Measurements from ENCODE around the gene CACNA1D.

The CACNA1D gene

GRCh38 chr3:53703630-53704362 lies 209.4 kb downstream of the CACNA1D start:
- TF ChIP-seq CTCF (conservative IDR thresholded peaks at IDR 0.05; ENCODE audit: low read depth, low read length) = no peak
- H3K4me3 ChIP-seq (ENCODE audit: low read length) = no peak overlapping the region
- DNase-seq (ENCODE audit: low read depth) = no peak

DNA sequence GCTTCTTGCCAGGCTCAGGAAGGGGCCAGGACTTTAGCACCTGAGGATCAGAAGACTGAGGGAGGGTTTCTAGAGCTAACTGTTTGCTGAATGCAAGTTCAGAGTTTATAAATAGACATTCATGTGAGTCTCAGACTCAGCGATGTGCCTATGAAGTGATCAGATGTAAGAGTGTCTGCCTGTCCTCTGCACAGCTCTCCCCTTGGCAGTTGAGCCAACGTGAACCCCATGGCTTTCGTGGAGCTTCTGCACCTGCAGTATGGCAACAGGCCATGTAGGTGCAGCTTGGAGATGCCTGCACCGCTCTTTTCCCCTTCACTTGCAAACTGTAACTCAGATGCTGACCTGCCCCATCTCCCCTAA lies 209.9 kb downstream of the CACNA1D start:
- DNase-seq (ENCODE audit: low read depth) = no peak
- H3K4me3 ChIP-seq (ENCODE audit: low read length) = no peak overlapping the region

DNA sequence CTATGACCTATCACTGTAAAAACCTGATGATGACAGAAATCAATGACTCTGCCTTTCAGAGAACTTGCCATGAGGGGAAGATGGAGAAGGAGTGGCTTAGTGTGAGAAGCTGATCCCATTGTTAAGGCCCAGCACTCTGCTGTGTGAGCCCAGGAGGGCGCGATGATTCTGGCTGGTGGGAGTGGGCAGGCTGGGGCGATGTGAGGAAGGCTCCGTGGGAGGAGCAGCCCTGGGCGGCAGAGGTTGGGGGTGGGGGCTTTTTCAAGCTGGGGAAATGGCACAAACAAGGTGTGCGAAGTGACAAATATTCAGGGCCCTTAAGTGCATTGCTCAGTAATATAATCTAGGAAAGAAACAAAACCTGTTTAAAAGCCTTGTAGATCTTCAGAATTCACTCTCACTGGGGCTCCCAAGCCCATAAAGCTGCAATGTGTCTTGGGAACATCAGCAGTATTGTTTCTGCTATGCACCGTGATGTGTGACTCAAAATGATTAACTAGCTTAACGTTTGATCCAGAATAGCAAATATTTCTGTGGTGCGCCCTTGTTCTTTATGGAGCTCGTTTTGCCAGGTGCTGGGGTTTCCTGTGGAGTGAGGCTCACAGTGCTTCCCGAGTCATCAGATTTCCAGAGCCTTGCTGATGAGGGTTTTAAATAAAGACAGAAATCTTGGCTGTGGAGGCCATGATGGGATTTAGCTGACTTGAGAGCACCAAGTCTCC lies 210.8 kb downstream of the CACNA1D start:
- no peak overlapping the region for H3K4me3 ChIP-seq (ENCODE audit: low read length)
- no peak for DNase-seq (ENCODE audit: low read depth)
- no peak for TF ChIP-seq CTCF (conservative IDR thresholded peaks at IDR 0.05; ENCODE audit: low read depth, low read length)

More for the DNA sequence above, 209.9 kb downstream of the CACNA1D start:
- no peak for TF ChIP-seq CTCF (conservative IDR thresholded peaks at IDR 0.05; ENCODE audit: low read depth, low read length)

- no peak for TF ChIP-seq CTCF (conservative IDR thresholded peaks at IDR 0.05; ENCODE audit: low read depth, low read length)
- DNase-seq (ENCODE audit: low read depth) = no peak
- no peak overlapping the region for H3K4me3 ChIP-seq (ENCODE audit: low read length)
Measured at GRCh38 chr3:53705774-53706173, 211.4 kb downstream of the CACNA1D start.

GRCh38 chr3:53707222-53707621 lies 212.8 kb downstream of the CACNA1D start:
- TF ChIP-seq CTCF (conservative IDR thresholded peaks at IDR 0.05; ENCODE audit: low read depth, low read length) = no peak
- no peak for DNase-seq (ENCODE audit: low read depth)
- H3K4me3 ChIP-seq (ENCODE audit: low read length) = no peak overlapping the region

DNA sequence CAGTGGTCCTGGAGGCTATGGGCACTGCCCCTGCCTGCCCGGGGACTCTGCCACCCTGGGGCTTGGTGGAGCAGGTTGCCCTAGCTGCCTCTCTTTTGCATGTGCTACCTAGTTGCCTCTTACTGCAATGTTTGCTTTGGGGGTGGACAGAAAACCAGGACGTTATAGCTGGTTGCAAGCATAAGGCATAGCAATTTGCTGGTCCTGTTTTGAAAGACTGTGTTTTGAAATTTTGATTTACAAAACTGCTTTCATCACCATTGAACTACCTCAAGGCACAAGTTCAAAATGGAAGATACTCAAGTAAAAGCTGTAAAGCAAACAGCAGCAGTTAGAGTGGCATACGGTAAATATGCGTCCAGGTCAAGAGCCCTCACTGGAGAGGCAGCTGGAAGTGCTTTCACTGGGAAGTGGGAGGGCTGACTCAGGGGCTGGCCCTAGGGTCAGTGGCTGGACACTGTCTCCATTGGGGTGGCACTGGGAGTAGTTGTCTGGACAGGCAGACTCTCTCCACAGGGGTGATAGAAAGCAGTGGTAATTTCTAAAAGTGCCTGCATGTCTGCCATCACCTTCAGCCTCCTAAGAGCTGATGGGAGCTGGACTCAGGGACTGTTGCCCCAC lies 213.7 kb downstream of the CACNA1D start:
- no peak overlapping the region for H3K4me3 ChIP-seq (ENCODE audit: low read length)
- DNase-seq (ENCODE audit: low read depth) = no peak
- TF ChIP-seq CTCF (conservative IDR thresholded peaks at IDR 0.05; ENCODE audit: low read depth, low read length) = no peak
